ENCODE results near the gene BRPF3. TPM values are rescaled to one million over a fixed set of nuclear protein-coding genes. Genes with fewer than 3 reads are reported as not detected.
A peak's percentile ranks its signal among the peaks of the same experiment; 100 is the strongest.

BRPF3 gene
- 49.6 TPM for total RNA-seq (2021; ENCODE audit: unreplicated experiment)
- polyA plus RNA-seq (2012; ENCODE audit: insufficient read length), result 32.1 TPM
- Bru-seq, nascent RNA, result percentile 85 among the genes with signal in this experiment
- BruChase-seq, experiment 1, labeled RNA remaining after a 2-hour chase, result percentile 86 among the genes with signal in this experiment
- BruChase-seq, experiment 2, labeled RNA remaining after a 6-hour chase, result percentile 91 among the genes with signal in this experiment
- long read RNA-seq, partial matches to known transcripts, result 14 of 73 reads
- long read RNA-seq, other reads (novel, unspliced or antisense), result 59 of 73 reads

DNA sequence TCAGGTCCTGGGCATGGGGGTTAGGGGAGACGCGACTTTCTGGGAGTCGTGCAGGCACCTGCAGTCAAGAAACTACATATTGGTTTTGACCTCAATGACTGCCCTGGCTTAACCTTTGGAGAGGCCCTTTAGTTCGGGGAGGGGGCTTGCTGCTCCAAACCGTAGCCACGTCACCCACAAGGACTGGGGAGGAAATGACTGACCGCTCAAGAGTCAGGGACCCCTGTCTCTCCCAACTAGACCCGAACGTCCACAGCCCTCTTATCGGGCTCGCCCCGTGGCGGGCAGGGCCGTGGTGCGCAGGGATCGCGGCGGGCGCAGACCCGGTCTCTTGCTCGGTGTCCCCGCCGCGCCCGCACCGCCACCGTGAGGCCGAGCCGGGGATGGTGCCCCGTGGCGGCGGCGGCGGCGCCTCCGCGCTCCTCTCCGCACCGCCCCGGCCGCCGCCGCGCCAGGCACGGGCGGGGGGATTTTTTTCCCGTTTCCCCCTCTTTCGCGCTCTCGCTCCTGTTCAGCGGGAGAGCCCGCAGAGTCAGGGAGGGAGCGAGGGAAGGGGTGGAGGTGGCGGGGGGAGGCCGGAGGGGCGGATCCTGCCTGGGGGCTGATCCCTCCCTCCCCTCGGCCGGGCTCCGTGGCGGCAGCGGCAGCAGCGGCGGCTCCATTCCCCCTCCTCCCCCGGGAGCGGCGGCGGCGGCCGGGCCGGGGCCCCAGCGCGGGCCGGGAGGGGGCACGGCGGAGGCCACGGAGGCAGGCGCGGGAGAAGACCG lies at the start of gene BRPF3:
TSS of gene BRPF3 (plus strand) at position 632 of the 767 bp plus-strand sequence. CDS start 3,579 bp downstream, outside the sequence.
- Histone ChIP-seq H3K36me3 (ENCODE audit: control insufficient read depth, insufficient read depth, low read length) (peaks cover 4% of the 10 kb centered on the region; the same call in 1 of the 2 replicates), H3K9me3 (ENCODE audit: control insufficient read depth, insufficient read depth, low read depth, low read length) (no peaks in the 10 kb centered on the region), H3K4me1 (ENCODE audit: control insufficient read depth, insufficient read depth, low read length) (0 out of 2 replicates have a peak, but pooled peaks cover 7% of the 10 kb centered on the region), H3K4me3 (ENCODE audit: low read depth in 2 of 2, low read length in 2 of 2) (peak within 1 kb of the TSS; percentile 70 to 74), H3K27me3 (ENCODE audit: control insufficient read depth, insufficient read depth, low read length) (no peaks in the 10 kb centered on the region), H3K27ac (ENCODE audit: low read length) (peak within 1 kb of the TSS; percentile 86)
- ChIA-PET POLR2A (interaction anchor here (0.5 kb wide), 1 partner anchor 203 kb away, joined by 4 read pairs; no protein-coding TSS in a partner anchor), CTCF (interaction anchor here (0.9 to 1.1 kb wide), 2 partner anchors 73 to 169 kb away, joined by 6 to 8 read pairs; partner anchors contain the start of gene MAPK14)
- ATAC-seq (peak; percentile 86), DNase-seq (ENCODE audit: low read depth, low spot score) (no peak)
- BruUV-seq (replicated peaks), result no TSS peak
- intact Hi-C loops (cut with micrococcal nuclease; ENCODE audit: unreplicated experiment), result loop anchor here (5.0 kb wide), 1 partner anchor 74 kb away; no protein-coding TSS in a partner anchor
- no peak for TF ChIP-seq REST (IDR thresholded peaks at IDR 0.05; ENCODE audit: insufficient read depth in 1 of 2, low read depth in 2 of 2, low read length in 1 of 2)
- TF ChIP-seq POLR2AphosphoS5 (IDR thresholded peaks at IDR 0.05; ENCODE audit: low read depth, low read length), result no peak
- no peak for TF ChIP-seq TCF7L2 (IDR thresholded peaks at IDR 0.05; ENCODE audit: low read depth, low read length)
- peak; percentile 93 for TF ChIP-seq CTCF (IDR thresholded peaks at IDR 0.05)
- peak; percentile 52; the same call in 1 of the 2 replicates for TF ChIP-seq SIN3A (IDR thresholded peaks at IDR 0.05; ENCODE audit: borderline replicate concordance, insufficient read depth, low read depth, low read length)
- in situ Hi-C loops (cut with HindIII; ENCODE audit: low pct_unique_long_range_greater_than_20kb, low sequenced_read_pairs), result no loop called here

GRCh38 chr6:36147294-36147693 lies 49.2 kb upstream of the BRPF3 start:
- ChIA-PET CTCF (no interaction called here), POLR2A (no interaction called here)
- Histone ChIP-seq H3K36me3 (ENCODE audit: control insufficient read depth, insufficient read depth, low read length) (no peaks in the 10 kb centered on the region), H3K4me1 (ENCODE audit: control insufficient read depth, insufficient read depth, low read length) (no peaks in the 10 kb centered on the region), H3K9me3 (ENCODE audit: control insufficient read depth, insufficient read depth, low read depth, low read length) (no peaks in the 10 kb centered on the region; the same call in 1 of the 2 replicates), H3K27me3 (ENCODE audit: control insufficient read depth, insufficient read depth, low read length) (no peaks in the 10 kb centered on the region), H3K4me3 (ENCODE audit: low read depth in 2 of 2, low read length in 2 of 2) (no peak overlapping the region), H3K27ac (ENCODE audit: low read length) (no peak overlapping the region)
- ATAC-seq (no peak), DNase-seq (ENCODE audit: low read depth, low spot score) (no peak)
- no TSS peak for BruUV-seq (replicated peaks)
- in situ Hi-C loops (cut with HindIII; ENCODE audit: low pct_unique_long_range_greater_than_20kb, low sequenced_read_pairs), result no loop called here
- intact Hi-C loops (cut with micrococcal nuclease; ENCODE audit: unreplicated experiment), result no loop called here
- TF ChIP-seq POLR2AphosphoS5 (IDR thresholded peaks at IDR 0.05; ENCODE audit: low read depth, low read length) (no peak), SIN3A (IDR thresholded peaks at IDR 0.05; ENCODE audit: borderline replicate concordance, insufficient read depth, low read depth, low read length) (no peak), TCF7L2 (IDR thresholded peaks at IDR 0.05; ENCODE audit: low read depth, low read length) (no peak), REST (IDR thresholded peaks at IDR 0.05; ENCODE audit: insufficient read depth in 1 of 2, low read depth in 2 of 2, low read length in 1 of 2) (no peak), CTCF (IDR thresholded peaks at IDR 0.05) (no peak)

All from Panc1 (cell line).